ENCODE data around the gene NFKB2.

Gene NFKB2

GRCh38 chr10:102399217-102400021 is 3.9 kb downstream of the NFKB2 start:
- Histone ChIP-seq H3K4me1 (ENCODE audit: insufficient read depth, low read length, severe bottlenecking) (peaks cover 19% of the 10 kb centered on the region), H3K27ac (ENCODE audit: low read depth, low read length, poor library complexity, severe bottlenecking) (no peak overlapping the region), H3K27me3 (ENCODE audit: insufficient read depth, low read length) (no peaks in the 10 kb centered on the region), H4K20me1 (ENCODE audit: insufficient read depth, low read length) (no peaks in the 10 kb centered on the region), H3K4me3 (ENCODE audit: low read depth, low read length, poor library complexity, severe bottlenecking) (peak overlapping the region; percentile 59), H2AFZ (ENCODE audit: low read length) (no peak overlapping the region), H3F3A (ENCODE audit: insufficient read depth, low read length) (no peaks in the 10 kb centered on the region), H3K36me3 (ENCODE audit: insufficient read depth, low read length) (no peaks in the 10 kb centered on the region; the same call in 1 of the 2 replicates), H3K79me2 (ENCODE audit: insufficient read depth, low read length) (no peaks in the 10 kb centered on the region), H3K9ac (ENCODE audit: low read length) (peak overlapping the region; percentile 66; the same call in 1 of the 2 replicates), H3K4me2 (ENCODE audit: low read length) (peak overlapping the region; percentile 67), H3K9me3 (ENCODE audit: low read length) (no peaks in the 10 kb centered on the region), H3K9me2 (ENCODE audit: low read depth, low read length) (no peaks in the 10 kb centered on the region)
- no peak for TF ChIP-seq EZH2 (IDR thresholded peaks at IDR 0.05; ENCODE audit: borderline replicate concordance, low read length)
- peak; percentile 78 for TF ChIP-seq CTCF (IDR thresholded peaks at IDR 0.05; ENCODE audit: low read length)

- Histone ChIP-seq H3K4me2 (ENCODE audit: low read length) (peak overlapping the region; percentile 67; the same call in 1 of the 2 replicates), H3K9ac (ENCODE audit: low read length) (no peak overlapping the region; the same call in 1 of the 2 replicates), H3K36me3 (ENCODE audit: insufficient read depth, low read length) (no peaks in the 10 kb centered on the region; the same call in 1 of the 2 replicates), H3K4me1 (ENCODE audit: insufficient read depth, low read length, severe bottlenecking) (peaks cover 19% of the 10 kb centered on the region), H4K20me1 (ENCODE audit: insufficient read depth, low read length) (no peaks in the 10 kb centered on the region), H3K27me3 (ENCODE audit: insufficient read depth, low read length) (no peaks in the 10 kb centered on the region), H3K4me3 (ENCODE audit: low read depth, low read length, poor library complexity, severe bottlenecking) (peak overlapping the region; percentile 59), H3K27ac (ENCODE audit: low read depth, low read length, poor library complexity, severe bottlenecking) (no peak overlapping the region), H3K9me2 (ENCODE audit: low read depth, low read length) (no peaks in the 10 kb centered on the region), H2AFZ (ENCODE audit: low read length) (no peak overlapping the region), H3K9me3 (ENCODE audit: low read length) (no peaks in the 10 kb centered on the region), H3K79me2 (ENCODE audit: insufficient read depth, low read length) (no peaks in the 10 kb centered on the region), H3F3A (ENCODE audit: insufficient read depth, low read length) (no peaks in the 10 kb centered on the region)
- TF ChIP-seq CTCF (IDR thresholded peaks at IDR 0.05; ENCODE audit: low read length), result no peak
- no peak for TF ChIP-seq EZH2 (IDR thresholded peaks at IDR 0.05; ENCODE audit: borderline replicate concordance, low read length)
Observed at GRCh38 chr10:102400076-102400475, 4.6 kb downstream of the NFKB2 start.

- Histone ChIP-seq H3K9ac (ENCODE audit: low read length) (no peak overlapping the region), H3K27me3 (ENCODE audit: insufficient read depth, low read length) (no peaks in the 10 kb centered on the region), H2AFZ (ENCODE audit: low read length) (no peak overlapping the region), H3F3A (ENCODE audit: insufficient read depth, low read length) (no peaks in the 10 kb centered on the region), H3K9me2 (ENCODE audit: low read depth, low read length) (no peaks in the 10 kb centered on the region), H3K4me2 (ENCODE audit: low read length) (no peak overlapping the region), H3K4me3 (ENCODE audit: low read depth, low read length, poor library complexity, severe bottlenecking) (no peak overlapping the region), H3K9me3 (ENCODE audit: low read length) (no peaks in the 10 kb centered on the region), H3K79me2 (ENCODE audit: insufficient read depth, low read length) (no peaks in the 10 kb centered on the region), H3K36me3 (ENCODE audit: insufficient read depth, low read length) (no peaks in the 10 kb centered on the region; the same call in 1 of the 2 replicates), H4K20me1 (ENCODE audit: insufficient read depth, low read length) (no peaks in the 10 kb centered on the region), H3K4me1 (ENCODE audit: insufficient read depth, low read length, severe bottlenecking) (peaks cover 19% of the 10 kb centered on the region), H3K27ac (ENCODE audit: low read depth, low read length, poor library complexity, severe bottlenecking) (no peak overlapping the region)
- TF ChIP-seq EZH2 (IDR thresholded peaks at IDR 0.05; ENCODE audit: borderline replicate concordance, low read length), result no peak
- TF ChIP-seq CTCF (IDR thresholded peaks at IDR 0.05; ENCODE audit: low read length), result no peak
Observed at GRCh38 chr10:102400598-102401341, 5.3 kb downstream of the NFKB2 start.

All from OCI-LY1 (cell line).